ENCODE measurements around the gene RAD1.

Gene RAD1, protein sequence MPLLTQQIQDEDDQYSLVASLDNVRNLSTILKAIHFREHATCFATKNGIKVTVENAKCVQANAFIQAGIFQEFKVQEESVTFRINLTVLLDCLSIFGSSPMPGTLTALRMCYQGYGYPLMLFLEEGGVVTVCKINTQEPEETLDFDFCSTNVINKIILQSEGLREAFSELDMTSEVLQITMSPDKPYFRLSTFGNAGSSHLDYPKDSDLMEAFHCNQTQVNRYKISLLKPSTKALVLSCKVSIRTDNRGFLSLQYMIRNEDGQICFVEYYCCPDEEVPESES

DNA sequence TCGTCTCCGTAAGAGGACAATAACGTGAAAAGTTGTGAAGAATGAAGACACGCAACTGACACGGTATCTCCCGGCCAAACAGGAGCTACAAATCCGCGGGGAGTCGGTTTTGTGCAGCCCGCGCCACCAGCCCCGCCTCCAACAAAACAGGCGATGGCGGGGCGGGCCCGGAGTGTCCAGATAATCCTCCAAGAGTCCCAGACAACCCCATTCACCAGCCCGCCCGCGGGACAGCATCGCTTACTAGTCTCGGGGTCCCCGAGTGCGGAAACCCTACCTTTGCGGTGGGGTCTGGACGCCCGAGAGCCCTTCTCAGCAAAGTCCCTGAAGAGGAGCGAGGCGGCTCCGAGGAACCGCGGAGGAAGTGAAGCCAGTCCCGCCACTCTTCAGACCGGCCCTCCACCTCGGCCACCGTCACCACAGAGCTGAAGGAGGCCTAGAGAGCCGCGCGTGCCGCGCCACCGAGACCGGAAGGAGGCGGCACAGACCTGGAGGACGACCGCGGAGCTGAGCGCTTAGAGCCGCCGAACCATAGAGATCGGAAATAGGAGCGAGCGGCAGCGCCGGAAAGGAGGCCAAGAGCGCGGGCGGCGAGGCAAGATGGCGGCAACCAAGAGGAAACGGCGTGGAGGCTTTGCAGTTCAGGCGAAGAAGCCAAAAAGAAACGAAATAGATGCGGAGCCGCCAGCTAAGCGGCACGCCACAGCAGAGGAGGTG, at the start of gene RAD1, which contains the start of gene BRIX1:
Gene RAD1, minus strand, starts transcription at position 366 of the 717 bp plus-strand sequence. CDS start 612 bp downstream, outside the sequence.
Gene BRIX1, plus strand, starts transcription at position 573 of the 717 bp plus-strand sequence. Its CDS starts 28 bp downstream, at position 601.
- TF ChIP-seq, protein P1, sequence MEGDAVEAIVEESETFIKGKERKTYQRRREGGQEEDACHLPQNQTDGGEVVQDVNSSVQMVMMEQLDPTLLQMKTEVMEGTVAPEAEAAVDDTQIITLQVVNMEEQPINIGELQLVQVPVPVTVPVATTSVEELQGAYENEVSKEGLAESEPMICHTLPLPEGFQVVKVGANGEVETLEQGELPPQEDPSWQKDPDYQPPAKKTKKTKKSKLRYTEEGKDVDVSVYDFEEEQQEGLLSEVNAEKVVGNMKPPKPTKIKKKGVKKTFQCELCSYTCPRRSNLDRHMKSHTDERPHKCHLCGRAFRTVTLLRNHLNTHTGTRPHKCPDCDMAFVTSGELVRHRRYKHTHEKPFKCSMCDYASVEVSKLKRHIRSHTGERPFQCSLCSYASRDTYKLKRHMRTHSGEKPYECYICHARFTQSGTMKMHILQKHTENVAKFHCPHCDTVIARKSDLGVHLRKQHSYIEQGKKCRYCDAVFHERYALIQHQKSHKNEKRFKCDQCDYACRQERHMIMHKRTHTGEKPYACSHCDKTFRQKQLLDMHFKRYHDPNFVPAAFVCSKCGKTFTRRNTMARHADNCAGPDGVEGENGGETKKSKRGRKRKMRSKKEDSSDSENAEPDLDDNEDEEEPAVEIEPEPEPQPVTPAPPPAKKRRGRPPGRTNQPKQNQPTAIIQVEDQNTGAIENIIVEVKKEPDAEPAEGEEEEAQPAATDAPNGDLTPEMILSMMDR (IDR thresholded peaks at IDR 0.05; ENCODE audit: unreplicated experiment in 3 of 3) = peak in 1 of 3 experiments; percentile 7
- H3K27ac Mint-ChIP-seq = peak within 1 kb of the TSS in 1 of 3 experiments; percentile 38
- no peak within 1 kb of the TSS for H3K4me3 Mint-ChIP-seq
- peaks cover 27% of the 10 kb centered on the region for H3K4me1 Mint-ChIP-seq
- H3K9me3 Mint-ChIP-seq = no peaks in the 10 kb centered on the region
- no peaks in the 10 kb centered on the region for H3K27me3 Mint-ChIP-seq (ENCODE audit: low read depth)
- H3K36me3 Mint-ChIP-seq (ENCODE audit: low read depth) = peaks cover 24% of the 10 kb centered on the region

DNA sequence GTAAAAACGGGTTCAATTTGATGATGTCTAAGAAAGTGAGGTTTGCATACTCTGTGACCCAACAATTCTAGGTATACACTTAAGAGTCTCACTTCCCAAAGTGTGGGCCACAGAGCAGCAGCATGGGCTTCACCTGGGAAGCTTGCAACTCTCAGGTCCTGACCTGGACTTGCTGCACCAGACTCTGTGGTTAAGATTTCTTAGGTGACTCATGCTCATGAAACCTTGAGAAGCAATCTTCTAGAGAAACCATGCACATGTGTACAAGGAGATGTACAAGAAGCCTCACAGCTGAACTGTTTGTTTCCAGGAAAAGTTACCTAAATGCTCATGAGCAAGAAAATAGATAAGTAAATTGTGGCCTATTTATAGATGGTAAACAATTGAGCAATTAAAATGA, 44.0 kb upstream of the RAD1 start:
- TF ChIP-seq, protein P1 (IDR thresholded peaks at IDR 0.05; ENCODE audit: unreplicated experiment in 3 of 3) = no peak
- no peaks in the 10 kb centered on the region for H3K4me1 Mint-ChIP-seq
- H3K4me3 Mint-ChIP-seq = no peak overlapping the region
- H3K36me3 Mint-ChIP-seq (ENCODE audit: low read depth) = peaks cover 20% of the 10 kb centered on the region
- H3K9me3 Mint-ChIP-seq = no peaks in the 10 kb centered on the region
- no peak overlapping the region for H3K27ac Mint-ChIP-seq
- no peaks in the 10 kb centered on the region for H3K27me3 Mint-ChIP-seq (ENCODE audit: low read depth)

DNA sequence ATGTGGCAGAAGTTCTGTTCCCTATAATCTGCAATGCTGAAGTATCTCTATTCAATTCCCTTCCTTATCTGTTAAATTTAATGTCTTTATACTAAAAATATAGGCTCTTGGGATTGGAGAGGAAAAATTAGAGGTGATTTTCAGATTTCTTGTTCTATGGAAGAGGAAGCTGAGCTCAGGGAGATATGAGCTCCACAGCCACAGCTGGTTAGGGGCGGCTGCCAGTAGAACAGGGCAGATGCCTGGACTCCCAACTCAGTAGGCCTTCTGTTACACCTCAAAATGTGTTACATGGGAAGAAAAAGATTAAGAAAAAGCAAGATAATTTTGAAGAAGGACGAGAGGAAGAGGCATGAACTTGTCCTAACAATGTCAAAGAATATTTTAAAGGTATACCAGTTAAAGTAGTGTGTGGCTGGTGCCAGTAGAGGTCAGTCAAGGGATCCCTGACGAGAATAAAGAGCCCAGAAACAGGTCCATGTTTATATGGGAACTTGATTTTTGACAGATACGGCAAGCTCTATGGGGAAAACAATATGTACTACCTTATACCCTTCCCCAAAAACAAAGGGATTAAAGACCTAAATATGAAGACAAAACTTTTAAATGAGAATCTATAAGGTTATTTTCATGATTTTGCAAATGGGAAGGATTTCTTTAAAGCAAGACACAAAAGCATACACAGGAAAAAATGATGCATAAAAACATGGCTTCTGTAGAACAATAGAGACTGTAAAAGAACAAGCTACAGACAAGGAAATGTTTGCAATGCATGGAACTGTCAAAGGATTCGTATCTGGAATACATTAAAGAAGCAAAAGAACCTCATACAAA, 42.8 kb upstream of the RAD1 start:
- TF ChIP-seq, protein P1 (IDR thresholded peaks at IDR 0.05; ENCODE audit: unreplicated experiment in 3 of 3) = peak; percentile 60 to 77 (median 69)
- Mint-ChIP-seq H3K4me3 (no peak overlapping the region), H3K4me1 (no peaks in the 10 kb centered on the region), H3K27me3 (ENCODE audit: low read depth) (no peaks in the 10 kb centered on the region), H3K36me3 (ENCODE audit: low read depth) (peaks cover 26% of the 10 kb centered on the region), H3K27ac (peak overlapping the region in 2 of 3 experiments; percentile 3 to 23), H3K9me3 (no peaks in the 10 kb centered on the region)

DNA sequence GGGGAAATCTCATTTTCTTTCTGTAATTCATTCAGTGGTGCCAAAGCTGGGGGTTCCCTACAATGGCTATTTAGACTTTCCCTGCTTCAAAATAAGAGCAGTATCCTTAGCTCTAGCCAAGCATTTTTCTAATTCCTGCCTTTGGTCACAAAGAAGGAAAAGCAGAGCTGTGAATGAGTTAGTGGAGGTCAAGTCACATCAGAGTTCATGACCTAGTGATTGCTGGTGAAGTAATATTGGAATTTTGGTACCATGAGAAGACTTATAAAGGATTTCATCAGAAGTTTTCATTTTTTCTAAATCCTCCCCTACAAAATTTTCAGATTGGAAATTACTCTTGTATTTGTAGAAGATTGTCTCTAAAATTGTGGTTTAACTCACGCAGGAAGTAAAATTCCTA, 42.0 kb upstream of the RAD1 start:
- no peaks in the 10 kb centered on the region for H3K27me3 Mint-ChIP-seq (ENCODE audit: low read depth)
- peaks cover 32% of the 10 kb centered on the region for H3K36me3 Mint-ChIP-seq (ENCODE audit: low read depth)
- H3K27ac Mint-ChIP-seq = no peak overlapping the region
- no peaks in the 10 kb centered on the region for H3K9me3 Mint-ChIP-seq
- no peak overlapping the region for H3K4me3 Mint-ChIP-seq
- TF ChIP-seq, protein P1 (IDR thresholded peaks at IDR 0.05; ENCODE audit: unreplicated experiment in 3 of 3) = no peak
- no peaks in the 10 kb centered on the region for H3K4me1 Mint-ChIP-seq

DNA sequence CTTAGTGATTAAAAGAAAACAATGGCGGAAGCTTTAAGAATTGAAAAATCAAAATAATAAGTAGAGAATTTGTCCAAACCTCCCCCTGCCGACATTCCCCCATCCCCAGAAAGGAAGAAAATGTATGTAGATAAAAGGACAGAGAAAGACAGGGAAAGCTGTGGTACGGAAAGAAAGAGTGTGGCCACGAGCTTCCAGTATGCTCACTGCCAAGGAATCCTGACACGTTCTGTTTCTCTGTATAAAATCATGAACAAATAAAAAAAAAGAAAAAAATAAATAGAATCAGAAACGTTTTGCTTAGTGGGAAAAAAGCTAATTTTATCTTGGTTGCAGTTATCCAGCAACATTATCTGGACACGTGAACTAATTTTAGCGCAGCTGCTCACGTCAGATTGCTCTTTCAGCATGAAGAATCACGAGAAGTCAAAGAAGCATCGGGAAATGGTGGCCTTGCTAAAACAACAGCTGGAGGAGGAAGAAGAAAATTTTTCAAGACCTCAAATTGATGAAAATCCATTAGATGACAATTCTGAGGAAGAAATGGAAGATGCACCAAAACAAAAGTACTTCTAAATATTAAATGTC, 29.2 kb upstream of the RAD1 start:
- TF ChIP-seq, protein P1 (IDR thresholded peaks at IDR 0.05; ENCODE audit: unreplicated experiment in 3 of 3) = no peak
- Mint-ChIP-seq H3K4me3 (no peak overlapping the region), H3K27ac (no peak overlapping the region), H3K27me3 (ENCODE audit: low read depth) (no peaks in the 10 kb centered on the region), H3K9me3 (no peaks in the 10 kb centered on the region), H3K36me3 (ENCODE audit: low read depth) (peaks cover 67% of the 10 kb centered on the region), H3K4me1 (no peaks in the 10 kb centered on the region)

All from nephron (organoid).